GM21723 (cell line): Measurements from ENCODE around the gene GJE1.
"Not testable (repeated sequence)": the region's sequence is repeated elsewhere in the genome, so short reads cannot be mapped to it uniquely, and the experiment has no call there.

Source experiments
- ATAC-seq: cut with Tn5 transposase; IDR thresholded peaks from one replicate; pipeline ENCODE4 v1.9.1; 2021; ENCODE audit warnings: mild to moderate bottlenecking, moderate library complexity; ENCODE audit not compliant: unreplicated experiment

The GJE1 gene

GRCh38 chr6:142132625-142133024 is at the start of gene GJE1:
GJE1 (plus strand) TSS chr6:142132925; CDS start chr6:142133159, 234 bp downstream.
- no peak for ATAC-seq

GRCh38 chr6:142087950-142088857 is 44.5 kb upstream of the GJE1 start:
- no peak for ATAC-seq

DNA sequence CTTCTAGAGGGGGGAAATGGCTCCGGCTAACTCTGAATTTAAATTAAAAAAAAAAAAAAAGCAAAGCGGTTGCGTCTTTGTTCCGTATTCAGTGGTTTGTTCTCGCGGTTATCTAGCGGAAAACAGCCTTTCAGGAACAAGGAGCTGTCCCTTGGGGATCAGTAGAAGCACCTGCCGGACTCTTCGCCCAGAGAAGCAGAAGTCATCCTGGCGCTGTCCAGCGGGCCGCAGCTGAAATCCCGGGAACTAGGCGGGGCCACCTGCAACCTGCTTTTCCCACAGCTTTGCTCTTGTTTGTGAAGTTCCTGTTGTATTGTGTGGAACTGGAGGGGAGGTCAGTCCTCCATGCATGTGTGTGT is 43.9 kb upstream of the GJE1 start:
- ATAC-seq, result no peak

- ATAC-seq, result not testable (repeated sequence)
Measured at GRCh38 chr6:142104820-142105219, 27.9 kb upstream of the GJE1 start.

DNA sequence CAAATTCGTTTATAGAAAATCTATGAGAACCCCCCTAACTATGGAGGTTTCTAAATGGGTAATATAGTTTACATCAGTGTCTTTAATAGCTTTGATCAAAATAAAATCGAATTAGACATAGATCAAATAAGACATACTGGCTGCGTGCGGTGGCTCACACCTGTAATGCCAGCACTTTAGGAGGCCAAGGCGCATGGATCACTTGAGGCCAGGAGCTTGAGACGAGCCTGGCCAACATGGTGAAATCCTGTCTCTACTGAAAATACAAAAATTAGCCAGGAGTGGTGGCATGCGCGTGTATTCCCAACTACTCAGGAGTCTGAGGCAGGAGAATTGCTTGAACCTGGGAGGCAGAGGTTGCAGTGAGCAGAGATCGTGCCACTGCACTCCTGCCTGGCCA is 21.9 kb upstream of the GJE1 start:
- not testable (repeated sequence) for ATAC-seq

DNA sequence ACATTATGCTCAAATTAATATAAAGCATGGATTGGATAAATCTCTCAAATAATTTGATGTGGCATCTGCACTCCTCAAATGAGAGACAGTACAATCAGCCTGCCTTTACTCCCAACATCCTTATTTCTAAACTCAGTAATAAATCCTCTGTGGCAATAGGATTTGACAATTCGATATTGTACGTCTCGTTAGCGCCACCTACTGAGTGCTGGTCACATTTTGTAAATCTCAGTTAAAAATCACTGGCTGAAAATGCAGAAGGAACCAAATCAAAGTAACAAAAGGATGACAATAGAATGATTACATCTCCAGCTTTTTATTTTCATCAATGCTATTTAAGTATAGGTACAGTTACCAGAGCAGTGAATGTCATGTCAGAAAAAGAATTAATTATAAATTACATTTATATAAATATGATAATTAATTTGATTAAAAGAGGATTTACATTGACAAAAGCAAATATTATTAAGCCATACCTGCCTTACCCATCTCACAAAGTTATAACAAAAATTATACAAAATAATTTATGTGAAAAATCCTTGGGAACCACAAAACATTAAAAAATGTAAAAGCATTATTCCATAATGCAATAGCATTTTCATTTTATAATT is 20.2 kb upstream of the GJE1 start:
- ATAC-seq, result no peak

- ATAC-seq, result no peak
Measured at GRCh38 chr6:142117366-142117765, 15.4 kb upstream of the GJE1 start.

GRCh38 chr6:142118328-142118727 is 14.4 kb upstream of the GJE1 start:
- no peak for ATAC-seq

DNA sequence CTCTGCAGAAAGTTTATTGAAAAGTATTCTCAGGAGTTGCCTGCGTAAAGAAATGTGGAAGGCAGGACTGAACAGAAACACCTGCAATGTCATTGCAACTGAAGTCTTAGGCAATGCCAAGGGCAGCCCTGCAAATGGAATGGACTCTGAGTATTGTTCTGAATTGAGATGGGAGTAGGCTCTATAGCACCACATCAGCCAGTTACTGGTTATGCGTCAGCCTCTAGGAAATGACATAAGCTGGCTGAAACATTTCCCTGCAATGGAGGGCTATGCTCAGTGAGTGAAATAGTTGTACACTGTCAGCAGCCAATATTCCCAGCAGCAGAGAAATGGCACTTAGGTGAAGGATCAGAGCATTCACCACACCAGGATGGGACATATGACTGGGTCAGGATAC is 13.8 kb upstream of the GJE1 start:
- ATAC-seq, result no peak

- no peak for ATAC-seq
Measured at GRCh38 chr6:142121342-142121741, 11.4 kb upstream of the GJE1 start.

DNA sequence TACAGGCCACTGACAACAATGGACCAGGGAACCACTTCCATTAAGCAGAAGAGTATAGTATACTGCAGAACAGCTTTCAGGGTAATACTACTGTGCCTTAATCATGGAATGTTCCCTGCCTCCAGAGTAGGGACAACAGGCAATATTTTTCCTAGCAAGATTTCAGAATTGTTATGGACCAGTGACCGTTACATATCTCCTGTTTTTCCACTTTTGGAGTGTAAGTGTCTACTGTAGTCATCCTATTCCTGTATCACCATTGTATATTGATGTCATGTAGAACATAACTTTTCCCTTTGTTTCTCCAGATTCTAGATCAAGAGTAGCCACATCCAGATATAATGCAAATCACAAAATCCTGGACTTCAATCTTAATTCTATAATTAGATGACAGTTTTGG is 1.9 kb upstream of the GJE1 start:
- no peak for ATAC-seq

- no peak for ATAC-seq
Measured at GRCh38 chr6:142138876-142139275, 6.2 kb downstream of the GJE1 start.

- not testable (repeated sequence) for ATAC-seq
Measured at GRCh38 chr6:142141531-142141930, 8.8 kb downstream of the GJE1 start.

GRCh38 chr6:142146828-142147662 is 14.3 kb downstream of the GJE1 start, which contains the start of the genes NMBR and VTA1:
NMBR (minus strand) TSS chr6:142147122; CDS start chr6:142088658, 58,464 bp downstream.
VTA1 (plus strand) TSS chr6:142147263; CDS start chr6:142147288, 25 bp downstream.
- peak; percentile 100 for ATAC-seq

GRCh38 chr6:142152746-142153145 is 20.0 kb downstream of the GJE1 start:
- ATAC-seq, result no peak

DNA sequence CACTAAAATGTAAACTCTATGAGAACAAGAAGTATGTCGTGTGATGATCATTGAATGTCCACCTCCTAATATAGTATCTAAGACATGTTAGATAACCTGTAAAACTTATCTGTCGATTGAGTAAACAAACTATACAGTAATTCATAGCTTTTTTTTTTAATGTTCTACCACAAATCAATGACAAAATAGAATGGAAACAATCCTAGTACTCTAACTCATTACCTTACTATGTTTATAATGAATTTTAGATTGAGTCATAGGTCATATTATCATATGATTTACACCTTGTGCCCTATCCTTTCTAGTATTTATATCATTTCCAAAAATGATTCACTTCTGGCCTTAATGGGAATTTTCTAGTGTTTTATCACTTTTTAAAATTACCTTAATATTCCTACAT is 20.5 kb downstream of the GJE1 start:
- ATAC-seq, result no peak

DNA sequence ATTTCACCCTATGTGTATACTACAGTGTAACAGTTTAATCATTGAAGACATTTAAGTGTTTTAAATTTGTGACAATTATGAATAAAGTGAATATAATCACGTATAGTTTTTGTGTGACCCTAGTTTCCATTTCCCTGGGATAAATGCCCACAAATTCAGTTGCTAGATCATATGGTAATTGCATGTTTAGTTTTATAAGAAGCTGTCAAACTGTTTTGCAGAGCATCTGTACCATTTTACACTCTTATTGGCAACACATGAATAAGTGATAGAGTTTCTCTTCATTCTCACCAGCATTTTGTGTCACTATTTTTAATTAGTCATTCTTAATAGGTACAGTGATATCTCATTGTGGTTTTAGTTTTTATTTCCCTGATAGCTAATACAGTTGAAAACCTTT is 21.6 kb downstream of the GJE1 start:
- no peak for ATAC-seq

GRCh38 chr6:142155091-142155490 is 22.4 kb downstream of the GJE1 start:
- ATAC-seq, result no peak

DNA sequence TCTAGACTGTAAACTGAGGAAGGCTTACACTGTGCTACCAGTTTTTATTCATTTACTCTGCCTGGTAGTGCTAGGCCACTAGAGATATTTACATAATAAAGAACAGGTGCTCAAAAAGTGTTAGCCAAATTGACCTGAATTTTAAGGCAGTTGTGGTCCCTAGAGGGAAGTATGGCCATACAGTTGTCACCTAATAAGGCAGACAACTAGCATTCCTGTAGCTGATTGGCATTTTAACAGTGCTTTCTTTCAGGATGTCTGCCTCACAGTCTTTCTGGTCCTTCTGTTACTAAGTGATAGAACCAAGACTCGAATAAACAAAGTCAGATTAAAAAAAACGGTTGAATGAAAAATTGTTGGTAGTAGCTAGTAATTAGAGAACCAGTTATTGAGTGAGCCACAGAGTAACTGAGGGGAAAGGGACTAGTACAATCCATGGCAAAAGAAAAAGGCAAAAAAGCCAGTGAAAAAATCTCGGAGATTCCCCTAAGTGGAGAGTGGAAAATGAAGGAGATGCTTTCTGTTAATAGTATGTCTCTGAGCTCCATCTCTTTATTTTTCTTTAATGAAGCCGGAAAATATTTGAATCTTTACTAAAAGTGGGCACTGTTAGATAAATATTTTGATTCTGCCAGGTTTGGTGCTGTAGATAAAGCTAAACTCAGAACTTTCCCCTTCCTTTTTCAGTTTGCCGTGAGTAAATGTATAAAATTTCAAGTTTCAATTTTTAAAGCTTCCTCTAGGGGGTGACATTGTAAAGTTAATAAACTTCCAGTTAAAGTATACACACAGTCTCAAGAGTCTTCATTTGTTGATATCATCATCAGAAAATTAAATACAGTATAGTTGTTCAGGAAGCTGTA is 23.4 kb downstream of the GJE1 start:
- ATAC-seq, result no peak

DNA sequence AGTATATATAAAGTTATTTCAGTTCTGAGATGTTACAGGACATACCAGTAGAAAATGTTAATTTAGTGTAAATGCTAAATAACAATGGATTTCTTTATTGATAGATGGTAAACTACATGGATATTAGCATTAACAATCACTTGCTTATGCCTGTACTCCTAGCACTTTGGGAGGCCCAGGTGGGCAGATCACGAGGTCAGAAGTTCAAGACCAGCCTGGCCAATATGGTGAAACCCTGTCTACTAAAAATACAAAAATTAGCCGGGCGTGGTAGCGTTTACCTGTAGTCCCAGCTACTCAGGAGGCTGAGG is 24.0 kb downstream of the GJE1 start:
- not testable (repeated sequence) for ATAC-seq
